Measurements from ENCODE around the gene NT5C3B. TPM values are rescaled to one million over a fixed set of nuclear protein-coding genes. Genes with fewer than 3 reads are reported as not detected.
"Not testable (repeated sequence)": the region's sequence is repeated elsewhere in the genome, so short reads cannot be mapped to it uniquely, and the experiment has no call there.

The NT5C3B gene
- total RNA-seq, 2 experiments from 2014 or later = 52.8 to 56.7 TPM

DNA sequence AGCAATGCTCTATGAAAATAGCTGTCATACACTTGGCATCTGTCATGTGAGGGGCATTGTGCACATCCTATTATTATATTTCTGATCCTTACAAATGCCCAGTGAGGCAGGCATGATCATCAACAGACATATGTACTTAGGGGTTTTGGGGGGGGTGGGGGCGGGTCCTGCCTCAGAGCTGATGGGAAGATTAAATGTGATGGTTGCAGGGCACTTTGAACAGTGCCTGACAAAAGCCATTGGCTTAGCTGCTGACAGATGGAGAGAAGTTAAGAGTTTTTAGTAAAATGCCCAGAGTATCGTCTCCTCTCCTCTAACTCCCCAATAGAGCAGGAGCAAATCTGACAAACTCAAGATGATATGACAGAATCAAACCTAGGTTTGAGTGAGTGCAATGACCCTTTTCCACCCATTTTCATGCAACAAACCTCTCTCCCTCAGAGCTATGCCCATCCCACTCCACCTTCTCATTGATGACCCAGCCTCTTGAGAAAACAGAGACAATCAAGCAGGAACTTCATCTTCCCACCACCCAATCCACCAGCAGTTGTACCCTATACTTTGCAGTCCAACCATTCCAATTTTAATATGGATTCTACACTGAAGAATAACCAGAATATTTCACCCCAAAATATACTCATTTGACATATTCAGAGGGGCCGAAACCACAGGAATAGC is 24.4 kb upstream of the NT5C3B start:
- Mint-ChIP-seq H3K27ac (no peak overlapping the region), H3K36me3 (no peaks in the 10 kb centered on the region), H3K27me3 (no peaks in the 10 kb centered on the region), H3K9me3 (no peaks in the 10 kb centered on the region), H3K4me3 (no peak overlapping the region), H3K4me1 (peaks cover 25% of the 10 kb centered on the region)
- DNase-seq = no peak

DNA sequence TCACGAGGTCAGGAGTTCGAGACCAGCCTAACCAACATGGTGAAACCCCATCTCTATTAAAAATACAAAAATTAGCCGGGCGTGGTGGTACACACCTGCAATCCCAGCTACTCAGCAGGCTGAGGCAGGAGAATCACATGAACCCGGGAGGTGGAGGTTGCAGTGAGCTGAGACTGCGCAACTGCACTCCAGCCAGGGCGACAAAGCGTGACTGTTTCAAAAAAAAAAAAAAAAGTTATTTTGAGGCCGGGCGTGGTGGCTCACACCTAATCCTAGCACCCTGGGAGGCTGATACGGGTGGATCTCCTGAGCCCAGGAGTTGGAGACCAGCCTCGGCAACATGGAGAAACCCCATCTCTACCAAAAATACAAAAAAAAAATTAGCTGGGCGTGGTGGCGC is 15.3 kb upstream of the NT5C3B start:
- peaks cover 16% of the 10 kb centered on the region for H3K36me3 Mint-ChIP-seq
- H3K4me3 Mint-ChIP-seq, DNase-seq, H3K27ac Mint-ChIP-seq, H3K9me3 Mint-ChIP-seq, H3K27me3 Mint-ChIP-seq: not testable (repeated sequence)
- H3K4me1 Mint-ChIP-seq = peaks cover 36% of the 10 kb centered on the region

DNA sequence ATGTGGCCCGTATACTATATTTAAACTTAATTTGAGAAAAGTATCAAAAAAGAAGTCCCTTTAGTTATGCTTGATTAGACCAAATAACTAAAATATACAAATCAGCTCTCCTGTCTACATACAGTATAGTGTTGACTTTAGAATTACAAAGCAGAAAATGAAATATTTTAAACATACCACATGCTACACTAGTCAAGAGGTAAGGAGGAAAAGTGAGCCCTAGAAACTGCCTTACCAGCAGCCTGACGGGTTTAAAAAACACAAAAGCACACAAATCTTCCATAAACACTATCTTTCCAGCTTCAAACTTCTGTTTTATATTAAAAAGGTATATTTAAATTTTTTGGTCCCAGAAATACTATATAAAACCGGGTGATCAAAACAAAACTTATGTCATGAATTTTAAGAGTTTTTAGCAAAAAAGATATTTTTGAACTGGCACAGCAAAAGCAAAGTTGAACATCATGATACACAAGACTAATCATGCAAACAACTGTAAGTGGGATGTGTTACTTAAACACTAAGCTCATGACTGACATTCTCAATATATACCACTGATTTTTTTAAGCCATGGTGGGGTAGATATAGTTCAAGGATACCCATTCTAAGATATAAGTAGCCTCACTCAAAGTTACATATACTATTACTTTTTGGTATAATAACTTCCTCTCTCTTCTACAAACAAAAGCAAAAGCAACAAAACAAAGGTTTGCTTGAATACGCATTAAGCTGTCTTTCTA is 13.4 kb upstream of the NT5C3B start:
- no peaks in the 10 kb centered on the region for H3K27me3 Mint-ChIP-seq
- no peak overlapping the region for H3K27ac Mint-ChIP-seq
- H3K4me3 Mint-ChIP-seq = no peak overlapping the region
- peaks cover 32% of the 10 kb centered on the region for H3K4me1 Mint-ChIP-seq
- no peak for DNase-seq
- H3K36me3 Mint-ChIP-seq = peaks cover 13% of the 10 kb centered on the region
- H3K9me3 Mint-ChIP-seq = no peaks in the 10 kb centered on the region

DNA sequence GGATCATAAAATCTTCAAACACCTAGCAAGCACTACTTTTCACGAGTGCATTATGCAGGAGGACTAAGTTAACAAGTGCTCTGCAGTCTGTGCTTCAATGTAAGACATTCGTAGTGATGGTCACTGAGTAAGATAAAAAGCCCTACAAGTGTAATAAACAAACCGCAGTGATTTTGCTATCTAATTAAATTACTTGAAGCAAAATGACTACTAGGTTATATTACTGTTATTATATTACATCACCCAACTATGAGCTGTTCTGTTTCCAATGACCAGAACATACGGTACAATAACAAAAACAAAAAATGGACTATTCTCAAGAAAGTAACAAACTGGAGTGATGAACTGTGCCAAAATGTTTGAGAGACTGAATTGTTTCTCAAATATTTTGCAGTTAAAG is 12.8 kb upstream of the NT5C3B start:
- Mint-ChIP-seq H3K4me1 (peaks cover 32% of the 10 kb centered on the region), H3K9me3 (no peaks in the 10 kb centered on the region), H3K27me3 (no peaks in the 10 kb centered on the region), H3K4me3 (no peak overlapping the region), H3K27ac (no peak overlapping the region), H3K36me3 (peaks cover 8% of the 10 kb centered on the region)
- DNase-seq = no peak

DNA sequence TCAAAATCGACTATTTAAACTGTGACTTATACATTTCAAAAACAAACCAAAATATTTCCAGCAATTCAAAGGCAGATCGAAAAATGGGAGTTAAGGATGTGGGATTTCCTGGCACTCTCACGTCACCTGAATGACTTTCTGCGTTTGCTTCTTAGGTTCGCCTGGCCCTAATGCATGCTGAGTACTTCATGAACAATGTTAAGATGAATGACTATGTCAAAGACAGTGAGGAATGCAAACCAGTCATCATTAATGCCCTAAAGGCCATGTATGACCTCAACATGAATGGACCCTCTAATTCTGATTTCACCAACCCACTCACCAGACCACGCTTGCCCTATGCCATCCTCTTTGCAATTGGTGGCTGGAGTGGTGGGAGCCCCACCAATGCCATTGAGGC is 8.9 kb upstream of the NT5C3B start:
- no peak for DNase-seq
- Mint-ChIP-seq H3K9me3 (no peaks in the 10 kb centered on the region), H3K36me3 (no peaks in the 10 kb centered on the region), H3K27ac (no peak overlapping the region), H3K27me3 (no peaks in the 10 kb centered on the region), H3K4me1 (peaks cover 11% of the 10 kb centered on the region), H3K4me3 (no peak overlapping the region)

DNA sequence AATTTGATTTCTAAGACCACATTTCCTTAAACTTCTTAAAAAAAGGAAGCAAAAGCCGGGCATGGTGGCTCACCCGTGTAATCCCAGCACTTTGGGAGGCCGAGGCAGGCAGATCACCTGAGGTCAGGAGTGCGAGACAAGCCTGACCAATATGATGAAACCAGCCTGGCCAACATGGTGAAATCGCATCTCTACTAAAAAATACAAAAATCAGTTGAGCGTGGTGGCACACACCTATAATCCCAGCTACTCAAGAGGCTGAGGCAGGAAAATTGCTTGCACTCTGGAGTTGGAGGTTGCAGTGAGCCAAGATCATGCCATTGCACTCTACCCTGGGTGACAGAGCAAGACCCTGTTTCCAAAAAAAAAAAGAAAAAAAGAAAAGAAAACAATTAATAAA is 4.7 kb upstream of the NT5C3B start:
- H3K4me3 Mint-ChIP-seq, H3K27ac Mint-ChIP-seq, H3K27me3 Mint-ChIP-seq, H3K36me3 Mint-ChIP-seq, DNase-seq, H3K4me1 Mint-ChIP-seq, H3K9me3 Mint-ChIP-seq: not testable (repeated sequence)

DNA sequence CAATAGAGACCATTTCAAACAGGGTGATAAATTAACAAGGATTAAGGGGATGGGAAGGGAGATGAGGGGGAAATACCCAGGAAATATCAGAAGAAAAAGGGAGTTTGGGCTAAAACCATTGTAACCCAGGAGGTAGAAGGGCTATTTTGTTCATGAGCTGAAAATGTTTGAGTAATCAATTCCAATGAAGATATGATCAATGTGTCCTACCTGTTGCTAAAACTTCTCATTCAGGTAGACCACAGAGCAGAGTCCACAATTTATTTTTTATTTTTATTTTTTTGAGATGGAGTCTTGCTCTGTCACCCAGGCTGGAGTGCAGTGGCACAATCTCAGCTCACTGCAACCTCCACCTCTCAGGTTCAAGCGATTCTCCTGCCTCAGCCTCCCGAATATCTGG is 3.4 kb upstream of the NT5C3B start:
- peaks cover 11% of the 10 kb centered on the region for H3K4me1 Mint-ChIP-seq
- H3K27me3 Mint-ChIP-seq, DNase-seq, H3K4me3 Mint-ChIP-seq, H3K9me3 Mint-ChIP-seq, H3K27ac Mint-ChIP-seq, H3K36me3 Mint-ChIP-seq: not testable (repeated sequence)

DNA sequence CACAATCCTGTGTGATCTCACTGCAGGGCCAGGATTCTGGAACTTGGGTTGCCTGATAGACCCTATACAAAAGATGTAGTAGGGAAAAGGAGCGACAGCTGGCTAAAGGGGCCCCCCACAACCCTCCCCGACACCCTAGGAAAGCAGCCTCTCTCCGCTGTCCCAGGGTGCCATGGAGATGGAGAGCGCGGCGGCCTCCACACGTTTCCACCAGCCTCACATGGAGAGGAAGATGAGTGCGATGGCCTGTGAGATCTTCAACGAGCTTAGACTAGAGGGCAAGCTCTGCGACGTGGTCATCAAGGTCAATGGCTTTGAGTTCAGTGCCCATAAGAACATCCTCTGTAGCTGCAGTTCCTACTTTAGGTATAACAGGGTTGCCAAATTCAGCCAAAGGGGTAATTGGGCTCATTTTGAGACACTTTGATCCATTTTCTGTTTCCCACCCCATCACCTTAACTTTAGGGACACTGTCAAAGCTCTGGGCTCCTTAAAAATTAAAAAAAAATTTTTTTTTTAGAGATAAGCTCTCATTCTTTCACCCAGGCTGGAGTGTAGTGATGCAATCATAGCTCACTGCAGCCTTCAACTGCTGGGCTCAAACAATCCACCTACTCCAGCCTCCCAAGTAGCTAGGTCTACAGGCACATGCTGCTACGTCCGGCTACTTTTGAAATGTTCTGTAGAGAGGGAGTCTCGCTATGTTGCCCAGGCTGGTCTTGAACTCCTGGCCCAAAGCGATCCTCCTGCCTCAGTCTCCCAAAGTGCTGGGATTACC is 1.9 kb upstream of the NT5C3B start, which contains the start of gene KLHL10:
KLHL10 (plus strand) TSS at position 65 of the 778 bp plus-strand sequence; CDS start at position 173, 108 bp downstream.
- Mint-ChIP-seq H3K27ac (peak within 1 kb of the TSS; percentile 60), H3K4me3 (peak within 1 kb of the TSS; percentile 87), H3K27me3 (no peaks in the 10 kb centered on the region), H3K36me3 (peaks cover 7% of the 10 kb centered on the region), H3K4me1 (peaks cover 14% of the 10 kb centered on the region), H3K9me3 (no peaks in the 10 kb centered on the region)
- DNase-seq = no peak

DNA sequence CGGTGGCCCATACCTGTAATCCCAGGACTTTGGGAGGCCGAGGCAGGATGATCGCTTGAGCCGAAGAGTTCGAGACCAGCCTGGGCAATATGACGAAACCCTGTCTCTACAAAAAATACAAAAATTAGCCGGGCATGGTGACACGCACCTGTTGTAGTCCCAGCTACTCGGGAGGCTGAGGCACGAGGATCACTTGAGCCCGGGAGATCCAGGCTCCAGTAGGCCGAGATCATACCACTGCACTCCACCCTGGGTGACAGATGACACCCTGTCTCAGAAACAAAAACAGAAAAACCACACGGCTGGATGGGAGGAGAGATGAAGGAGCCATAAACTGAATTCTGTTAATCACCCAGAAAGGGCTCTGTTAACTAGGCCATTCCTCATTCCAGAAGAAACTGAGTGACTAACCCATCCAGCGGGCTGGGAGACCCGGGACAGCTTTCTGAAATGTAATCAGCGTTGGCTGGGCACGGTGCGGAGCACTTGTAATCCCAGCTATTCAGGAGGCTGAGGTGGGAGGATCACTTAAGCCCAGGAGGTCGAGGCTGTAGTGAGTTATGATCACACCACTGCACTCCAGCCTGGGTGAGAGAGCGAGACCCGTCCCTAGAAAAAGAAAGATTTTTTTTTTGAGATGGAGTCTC is 641 bp upstream of the NT5C3B start:
- Mint-ChIP-seq H3K27me3 (no peaks in the 10 kb centered on the region), H3K27ac (peak overlapping the region; percentile 60), H3K4me3 (peak overlapping the region; percentile 87), H3K4me1 (peaks cover 14% of the 10 kb centered on the region), H3K9me3 (no peaks in the 10 kb centered on the region), H3K36me3 (peaks cover 7% of the 10 kb centered on the region)
- no peak for DNase-seq

DNA sequence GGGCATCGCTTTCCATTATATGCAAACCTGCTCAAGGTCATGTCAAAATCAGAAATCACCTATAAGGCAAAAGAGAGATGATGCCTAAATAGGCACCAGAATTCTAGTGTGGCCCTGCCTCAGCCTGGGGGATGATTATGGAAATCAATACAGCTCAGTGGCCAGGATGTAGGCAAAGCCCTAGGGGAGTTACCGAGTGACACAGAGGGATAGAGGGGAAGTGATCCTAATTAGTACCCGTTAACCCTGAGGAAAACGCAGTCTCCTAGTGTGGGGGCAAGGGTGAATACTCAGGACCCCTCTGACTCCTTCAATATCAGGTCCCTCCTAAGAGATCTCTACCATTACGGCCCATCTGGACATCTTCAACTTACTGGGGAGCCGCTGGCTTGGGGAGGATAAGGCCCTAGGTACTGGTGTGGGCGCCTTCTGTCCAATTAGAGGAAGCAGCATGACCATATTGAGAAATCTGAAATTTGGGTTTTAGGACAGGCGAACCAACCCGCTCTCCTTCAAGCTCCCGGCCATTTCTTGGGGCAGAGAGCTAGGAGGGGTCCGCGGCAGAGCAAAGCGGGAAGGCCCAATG is 725 bp downstream of the NT5C3B start:
- no peak for DNase-seq
- peaks cover 7% of the 10 kb centered on the region for H3K36me3 Mint-ChIP-seq
- no peaks in the 10 kb centered on the region for H3K27me3 Mint-ChIP-seq

DNA sequence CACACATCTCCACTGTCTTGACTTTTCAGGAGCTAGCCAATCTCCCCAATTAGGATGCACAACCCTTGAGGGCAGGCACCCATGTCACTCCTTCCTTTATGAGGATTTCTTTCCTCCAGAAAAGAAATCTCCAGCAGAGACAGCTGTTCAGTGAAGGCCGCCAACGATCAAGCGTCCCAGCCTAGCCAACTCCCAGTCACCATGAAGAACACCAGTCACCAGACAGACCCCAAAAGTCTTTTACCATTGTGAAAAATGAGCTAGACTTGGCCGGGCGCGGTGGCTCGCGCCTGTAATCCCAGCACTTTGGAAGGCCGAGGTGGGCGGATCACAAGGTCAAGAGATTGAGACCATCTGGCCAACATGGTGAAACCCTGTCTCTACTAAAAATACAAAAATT is 6.1 kb downstream of the NT5C3B start:
- H3K9me3 Mint-ChIP-seq, H3K27ac Mint-ChIP-seq, DNase-seq, H3K36me3 Mint-ChIP-seq, H3K4me3 Mint-ChIP-seq, H3K27me3 Mint-ChIP-seq, H3K4me1 Mint-ChIP-seq: not testable (repeated sequence)

More for the DNA sequence above, 725 bp downstream of the NT5C3B start:
- H3K4me3 Mint-ChIP-seq = peak overlapping the region; percentile 87
- peaks cover 14% of the 10 kb centered on the region for H3K4me1 Mint-ChIP-seq
- H3K27ac Mint-ChIP-seq = peak overlapping the region; percentile 32
- no peaks in the 10 kb centered on the region for H3K9me3 Mint-ChIP-seq

DNA sequence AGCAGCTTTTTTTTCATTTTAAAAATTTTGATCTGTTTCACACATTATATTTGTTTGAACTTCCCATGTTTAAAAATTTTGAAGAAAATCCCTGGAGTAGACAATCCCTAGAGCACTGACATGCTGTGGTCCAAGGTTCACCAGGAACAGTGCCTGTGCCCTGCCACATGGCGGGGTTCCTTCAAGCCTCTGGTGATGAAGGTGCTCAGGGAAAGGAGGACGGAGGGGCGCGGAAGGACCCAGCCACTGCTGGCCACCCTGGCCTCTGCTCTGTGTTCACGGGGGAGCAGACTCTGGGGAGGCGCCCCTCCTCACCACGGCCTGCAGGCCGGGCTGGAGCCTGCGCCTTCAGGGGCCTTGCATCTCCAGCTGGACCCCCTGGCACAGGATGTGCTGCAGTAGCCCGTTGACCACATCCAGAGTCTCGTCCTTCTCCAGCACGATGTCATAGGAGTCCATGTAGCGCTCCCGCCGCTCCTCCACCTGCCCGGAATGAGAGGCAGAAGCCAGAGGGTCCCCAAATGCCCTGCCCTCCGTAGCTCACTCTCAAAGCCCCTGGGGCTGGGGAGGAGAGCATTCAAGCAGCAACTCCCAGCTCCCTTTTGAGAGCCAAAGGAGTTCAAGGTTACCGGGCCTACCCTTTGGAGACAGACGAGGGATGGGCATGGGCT is 10.7 kb downstream of the NT5C3B start:
- no peak for DNase-seq
- Mint-ChIP-seq H3K4me1 (no peaks in the 10 kb centered on the region), H3K27ac (no peak overlapping the region), H3K36me3 (no peaks in the 10 kb centered on the region), H3K27me3 (no peaks in the 10 kb centered on the region), H3K9me3 (no peaks in the 10 kb centered on the region), H3K4me3 (no peak overlapping the region)

DNA sequence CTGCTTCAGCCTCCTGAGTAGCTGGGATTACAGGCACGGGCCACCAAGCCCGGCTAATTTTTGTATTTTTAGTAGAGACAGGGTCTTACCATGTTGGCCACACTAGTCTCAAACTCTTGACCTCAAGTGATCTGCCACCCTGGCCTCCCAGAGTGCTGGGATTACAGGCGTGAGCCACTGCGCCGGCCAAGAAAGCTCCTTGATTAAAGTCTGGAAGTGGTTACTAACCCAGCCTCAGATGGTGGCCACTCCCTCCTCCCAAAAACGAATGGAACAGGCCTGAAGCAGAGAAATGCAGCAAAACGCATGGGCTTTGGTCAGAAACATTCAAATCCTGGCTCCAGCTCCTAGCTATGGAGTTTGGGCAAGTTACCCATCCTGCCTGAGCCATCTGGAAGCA is 11.9 kb downstream of the NT5C3B start:
- Mint-ChIP-seq H3K4me1 (no peaks in the 10 kb centered on the region), H3K27me3 (no peaks in the 10 kb centered on the region), H3K4me3 (no peak overlapping the region), H3K27ac (peak overlapping the region; percentile 25), H3K9me3 (no peaks in the 10 kb centered on the region), H3K36me3 (no peaks in the 10 kb centered on the region)
- no peak for DNase-seq

DNA sequence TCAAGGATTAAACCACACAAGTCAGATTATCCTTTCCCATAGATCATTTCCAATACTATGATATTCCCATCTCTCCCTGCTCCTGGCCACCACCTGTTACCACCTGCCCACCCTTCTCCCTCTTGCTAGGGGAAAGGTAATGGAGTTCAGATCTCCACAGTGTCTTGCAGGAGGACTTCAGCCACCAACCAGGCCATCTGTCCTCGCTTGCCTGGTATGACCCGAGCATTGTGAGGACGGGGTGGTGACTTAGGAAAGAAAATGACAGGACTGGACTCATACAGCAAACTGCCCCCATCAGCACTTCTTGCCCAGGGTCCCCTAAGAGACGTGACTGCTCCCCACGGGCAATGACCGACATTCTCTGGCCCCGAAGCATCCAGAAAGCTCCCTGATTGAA is 12.5 kb downstream of the NT5C3B start:
- H3K27ac Mint-ChIP-seq = no peak overlapping the region
- H3K36me3 Mint-ChIP-seq = no peaks in the 10 kb centered on the region

More for the DNA sequence above, 12.5 kb downstream of the NT5C3B start:
- no peaks in the 10 kb centered on the region for H3K4me1 Mint-ChIP-seq
- H3K4me3 Mint-ChIP-seq = no peak overlapping the region
- DNase-seq = no peak
- H3K27me3 Mint-ChIP-seq = no peaks in the 10 kb centered on the region
- H3K9me3 Mint-ChIP-seq = no peaks in the 10 kb centered on the region
